H9 (cell line): Measurements from ENCODE around the gene SNX30. TPM values are rescaled to one million over a fixed set of nuclear protein-coding genes. Genes with fewer than 3 reads are reported as not detected.

Experiments
- DNase-seq: peaks from one replicate; pipeline ENCODE4 v3.0.0-alpha.2; 2017
- H2AFZ ChIP-seq: one replicate; pipeline ENCODE4 v1.6.1; 2013; ENCODE audit warnings: mild to moderate bottlenecking, low read length, control low read depth, moderate library complexity
- H2AK5ac ChIP-seq: 2 replicates; pipeline ENCODE4 v1.6.1; 2013; ENCODE audit warnings: low read length, control low read depth, mixed read lengths; ENCODE audit not compliant: insufficient read length
- H2BK120ac ChIP-seq: one replicate; pipeline ENCODE4 v1.6.1; 2013; ENCODE audit warnings: low read depth, mild to moderate bottlenecking, low read length, control low read depth, inconsistent platforms; ENCODE audit not compliant: poor library complexity, severe bottlenecking
- H2BK12ac ChIP-seq: 2 replicates; pipeline ENCODE4 v1.6.1; 2013; ENCODE audit warnings: low read length, control low read depth, mixed read lengths, low read depth; ENCODE audit not compliant: insufficient read length
- H2BK15ac ChIP-seq: 2 replicates; pipeline ENCODE4 v1.6.1; 2013; ENCODE audit warnings: low read depth, low read length, control low read depth
- H2BK20ac ChIP-seq: one replicate; pipeline ENCODE4 v1.6.1; 2013; ENCODE audit warnings: low read depth, mild to moderate bottlenecking, low read length, control low read depth, inconsistent platforms; ENCODE audit not compliant: poor library complexity, severe bottlenecking
- H2BK5ac ChIP-seq: 2 replicates; pipeline ENCODE4 v1.6.1; 2013; ENCODE audit warnings: low read length, control low read depth, mixed read lengths; ENCODE audit not compliant: insufficient read length
- H3K14ac ChIP-seq: 2 replicates; pipeline ENCODE4 v1.6.1; 2013; ENCODE audit warnings: low read length, control low read depth; ENCODE audit not compliant: insufficient read depth
- H3K18ac ChIP-seq: 2 replicates; pipeline ENCODE4 v1.6.1; 2013; ENCODE audit warnings: low read depth, mild to moderate bottlenecking, mixed read lengths, low read length, control low read depth; ENCODE audit not compliant: insufficient read length
- H3K23ac ChIP-seq: 2 replicates; pipeline ENCODE4 v1.6.1; 2013; ENCODE audit warnings: low read length, control low read depth, mixed read lengths, low read depth; ENCODE audit not compliant: insufficient read length
- H3K23me2 ChIP-seq: 2 replicates; pipeline ENCODE4 v1.6.1; 2013; ENCODE audit warnings: low read depth, mild to moderate bottlenecking, mixed read lengths, low read length, control low read depth; ENCODE audit not compliant: insufficient read length, poor library complexity, severe bottlenecking
- H3K27ac ChIP-seq: 2 replicates; pipeline ENCODE4 v1.5.1; 2013; ENCODE audit warnings: low read length, control low read depth, mixed read lengths, low read depth; ENCODE audit not compliant: insufficient read length
- H3K27me3 ChIP-seq: 2 replicates; pipeline ENCODE4 v1.6.1; 2013; ENCODE audit warnings: low read length, control low read depth, inconsistent platforms; ENCODE audit not compliant: insufficient read depth
- H3K4ac ChIP-seq: 2 replicates; pipeline ENCODE4 v1.6.1; 2013; ENCODE audit warnings: low read depth, mild to moderate bottlenecking, control low read depth, inconsistent platforms, low read length, moderate library complexity
- H3K4me1 ChIP-seq: 2 replicates; pipeline ENCODE4 v1.6.1; 2013; ENCODE audit warnings: low read length, control low read depth, inconsistent platforms; ENCODE audit not compliant: insufficient read depth
- H3K4me2 ChIP-seq: 2 replicates; pipeline ENCODE4 v1.6.1; 2013; ENCODE audit warnings: low read length, control low read depth, mixed read lengths; ENCODE audit not compliant: insufficient read length, insufficient read depth
- H3K56ac ChIP-seq: 2 replicates; pipeline ENCODE4 v1.6.1; 2013; ENCODE audit warnings: low read depth, mild to moderate bottlenecking, mixed read lengths, low read length, control low read depth; ENCODE audit not compliant: insufficient read length
- H3K79me1 ChIP-seq: 2 replicates; pipeline ENCODE4 v1.6.1; 2013; ENCODE audit warnings: low read depth, mild to moderate bottlenecking, moderate library complexity, low read length, control low read depth, inconsistent platforms; ENCODE audit not compliant: insufficient read depth, poor library complexity, severe bottlenecking
- H3K79me2 ChIP-seq: 2 replicates; pipeline ENCODE4 v1.6.1; 2013; ENCODE audit warnings: low read length, control low read depth, inconsistent platforms; ENCODE audit not compliant: insufficient read depth
- H3K9ac ChIP-seq: 2 replicates; pipeline ENCODE4 v1.6.1; 2013; ENCODE audit warnings: low read length, control low read depth, mixed read lengths; ENCODE audit not compliant: insufficient read length; ENCODE audit errors: extremely low read depth
- H3K9me3 ChIP-seq: one replicate; pipeline ENCODE4 v1.6.1; 2013; ENCODE audit warnings: low read depth, low read length, inconsistent platforms; ENCODE audit not compliant: control insufficient read depth
- H3T11ph ChIP-seq: one replicate; pipeline ENCODE4 v1.6.1; 2013; ENCODE audit warnings: mild to moderate bottlenecking, low read length, control low read depth, inconsistent platforms
- H4K20me1 ChIP-seq: one replicate; pipeline ENCODE4 v1.6.1; 2013; ENCODE audit not compliant: control insufficient read depth, insufficient read length, insufficient read depth
- H4K5ac ChIP-seq: 2 replicates; pipeline ENCODE4 v1.6.1; 2013; ENCODE audit warnings: low read depth, mild to moderate bottlenecking, mixed read lengths, low read length, control low read depth; ENCODE audit not compliant: insufficient read length
- H4K8ac ChIP-seq: replicated peaks from 2 replicates; pipeline ENCODE4 v1.6.1; 2013; ENCODE audit warnings: low read length, control low read depth, mixed read lengths, low read depth; ENCODE audit not compliant: insufficient read length
- H4K91ac ChIP-seq: 2 replicates; pipeline ENCODE4 v1.6.1; 2013; ENCODE audit warnings: low read depth, mild to moderate bottlenecking, moderate library complexity, mixed read lengths, low read length, control low read depth; ENCODE audit not compliant: insufficient read length
- H3K27ac Mint-ChIP-seq, 3 experiments: 2 replicates in 2 of 3; 3 replicates in 1 of 3; pipeline ENCODE4 v1.8.0; 2020 to 2021; ENCODE audit warnings: mixed read lengths in 3 of 3, mild to moderate bottlenecking in 1 of 3, moderate library complexity in 1 of 3
- H3K27me3 Mint-ChIP-seq: 2 replicates; pipeline ENCODE4 v1.8.0; 2021; ENCODE audit warnings: low read depth, mild to moderate bottlenecking, moderate library complexity, mixed read lengths
- H3K36me3 Mint-ChIP-seq, 3 experiments: 2 replicates in 2 of 3; 3 replicates in 1 of 3; pipeline ENCODE4 v1.8.0; 2020 to 2021; ENCODE audit warnings: low read depth in 3 of 3, mixed read lengths in 3 of 3; ENCODE audit not compliant: insufficient read depth in 1 of 3
- H3K4me1 Mint-ChIP-seq, 2 experiments: 2 replicates each; pipeline ENCODE4 v1.8.0; 2020; ENCODE audit warnings: mixed read lengths in 2 of 2
- H3K4me3 Mint-ChIP-seq, 2 experiments: 2 replicates in 1 of 2; 3 replicates in 1 of 2; pipeline ENCODE4 v1.8.0; 2020 to 2021; ENCODE audit warnings: mild to moderate bottlenecking in 2 of 2, mixed read lengths in 2 of 2, moderate library complexity in 1 of 2
- H3K9me3 Mint-ChIP-seq, 2 experiments: 2 replicates in 1 of 2; 3 replicates in 1 of 2; pipeline ENCODE4 v1.8.0; 2020; ENCODE audit warnings: mild to moderate bottlenecking in 2 of 2, mixed read lengths in 2 of 2, moderate library complexity in 1 of 2
- WGBS: extraction: QIAGEN DNeasy Blood & Tissue Kit; methylation state at CpG from one replicate; pipeline ENCODE4 v1.1.7; 2013; ENCODE audit warnings: missing lambda C conversion rate, low lambda C conversion rate, mixed read lengths; ENCODE audit not compliant: insufficient read length; ENCODE audit errors: extremely low coverage; 5-methylcytosine and 5-hydroxymethylcytosine counted together
- total RNA-seq: library from RNA; stranded (reverse); gene quantifications from 2 replicates; pipeline ENCODE4 v1.2.1, GENCODE V29; 2021
- TF ChIP-seq, protein P1 (sequence below): fragments of 200-600 bp; sonication (generic); conservative IDR thresholded peaks from 3 replicates; pipeline ENCODE4 v1.8.0; 2021; ENCODE audit warnings: antibody characterized with exemption, mild to moderate bottlenecking

The SNX30 gene
- total RNA-seq, 1 experiment from 2014 or later: 10.3 TPM

DNA sequence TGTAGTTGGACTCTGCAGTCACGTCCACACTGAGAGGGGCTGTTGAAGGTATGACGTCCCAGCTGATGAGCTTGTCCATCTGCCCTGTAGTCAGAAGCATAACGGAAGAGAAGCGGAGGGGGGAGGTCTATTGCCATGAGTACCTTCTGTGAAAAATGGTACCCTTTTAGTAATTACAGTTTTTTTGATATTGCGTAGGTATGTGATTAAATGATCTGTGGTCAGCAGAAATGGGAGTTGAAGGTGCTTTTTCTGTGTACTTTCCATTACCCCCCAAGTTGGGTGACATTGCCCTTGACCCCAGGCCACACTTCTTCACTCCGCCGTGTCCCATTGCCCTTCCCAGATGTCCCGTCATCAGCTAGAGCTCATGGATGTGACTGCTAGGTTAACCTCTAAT lies 45.9 kb downstream of the SNX30 start:
- no peaks in the 10 kb centered on the region for H3K79me2 ChIP-seq
- no peaks in the 10 kb centered on the region for H3K9me3 ChIP-seq
- no peak overlapping the region for H2BK5ac ChIP-seq
- no peaks in the 10 kb centered on the region for H3K27me3 ChIP-seq
- no peak overlapping the region for H3K4ac ChIP-seq
- no peak overlapping the region for H2AFZ ChIP-seq
- no peak overlapping the region for H3K27ac ChIP-seq
- Mint-ChIP-seq H3K9me3 (peaks cover 0 to 2% of the 10 kb centered on the region in 2 experiments; a peak in 3 of 5 replicates), H3K27ac (no peak overlapping the region; a peak in 1 of 7 replicates), H3K36me3 (peaks cover 0 to 2% (median 0%) of the 10 kb centered on the region in 3 experiments; a peak in 2 of 7 replicates), H3K27me3 (no peaks in the 10 kb centered on the region), H3K4me3 (no peak overlapping the region), H3K4me1 (0 out of 4 replicates have a peak, but pooled peaks cover 0 to 4% of the 10 kb centered on the region in 2 experiments)
- no peaks in the 10 kb centered on the region for H4K20me1 ChIP-seq
- no peaks in the 10 kb centered on the region for H3K4me1 ChIP-seq
- TF ChIP-seq, protein P1, sequence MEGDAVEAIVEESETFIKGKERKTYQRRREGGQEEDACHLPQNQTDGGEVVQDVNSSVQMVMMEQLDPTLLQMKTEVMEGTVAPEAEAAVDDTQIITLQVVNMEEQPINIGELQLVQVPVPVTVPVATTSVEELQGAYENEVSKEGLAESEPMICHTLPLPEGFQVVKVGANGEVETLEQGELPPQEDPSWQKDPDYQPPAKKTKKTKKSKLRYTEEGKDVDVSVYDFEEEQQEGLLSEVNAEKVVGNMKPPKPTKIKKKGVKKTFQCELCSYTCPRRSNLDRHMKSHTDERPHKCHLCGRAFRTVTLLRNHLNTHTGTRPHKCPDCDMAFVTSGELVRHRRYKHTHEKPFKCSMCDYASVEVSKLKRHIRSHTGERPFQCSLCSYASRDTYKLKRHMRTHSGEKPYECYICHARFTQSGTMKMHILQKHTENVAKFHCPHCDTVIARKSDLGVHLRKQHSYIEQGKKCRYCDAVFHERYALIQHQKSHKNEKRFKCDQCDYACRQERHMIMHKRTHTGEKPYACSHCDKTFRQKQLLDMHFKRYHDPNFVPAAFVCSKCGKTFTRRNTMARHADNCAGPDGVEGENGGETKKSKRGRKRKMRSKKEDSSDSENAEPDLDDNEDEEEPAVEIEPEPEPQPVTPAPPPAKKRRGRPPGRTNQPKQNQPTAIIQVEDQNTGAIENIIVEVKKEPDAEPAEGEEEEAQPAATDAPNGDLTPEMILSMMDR: no peak
- H2BK120ac ChIP-seq: no peak overlapping the region
- no peak overlapping the region for H2AK5ac ChIP-seq
- no CpG with 5 or more reads among the region's 8 CpGs for WGBS
- H3K9ac ChIP-seq: no peak overlapping the region
- no peak overlapping the region for H2BK15ac ChIP-seq
- H4K8ac ChIP-seq: no peak overlapping the region
- H3K14ac ChIP-seq: no peak overlapping the region
- H4K5ac ChIP-seq: no peak overlapping the region
- no peak overlapping the region for H2BK20ac ChIP-seq
- no peaks in the 10 kb centered on the region for H3K79me1 ChIP-seq
- H2BK12ac ChIP-seq: no peak overlapping the region
- no peak overlapping the region for H3K4me2 ChIP-seq
- H3K23ac ChIP-seq: no peak overlapping the region
- no peak for DNase-seq
- H3K18ac ChIP-seq: no peak overlapping the region
- no peak overlapping the region for H3K56ac ChIP-seq
- H3K23me2 ChIP-seq: no peaks in the 10 kb centered on the region
- H4K91ac ChIP-seq: no peak overlapping the region
- H3T11ph ChIP-seq: no peak overlapping the region
